ENCODE measurements around the gene SCN4A. TPM values are rescaled to one million over a fixed set of nuclear protein-coding genes. Genes with fewer than 3 reads are reported as not detected.
A peak's percentile ranks its signal among the peaks of the same experiment; 100 is the strongest.

SCN4A gene
- total RNA-seq, 1 donor from 2014 or later, result 1.6 TPM

DNA sequence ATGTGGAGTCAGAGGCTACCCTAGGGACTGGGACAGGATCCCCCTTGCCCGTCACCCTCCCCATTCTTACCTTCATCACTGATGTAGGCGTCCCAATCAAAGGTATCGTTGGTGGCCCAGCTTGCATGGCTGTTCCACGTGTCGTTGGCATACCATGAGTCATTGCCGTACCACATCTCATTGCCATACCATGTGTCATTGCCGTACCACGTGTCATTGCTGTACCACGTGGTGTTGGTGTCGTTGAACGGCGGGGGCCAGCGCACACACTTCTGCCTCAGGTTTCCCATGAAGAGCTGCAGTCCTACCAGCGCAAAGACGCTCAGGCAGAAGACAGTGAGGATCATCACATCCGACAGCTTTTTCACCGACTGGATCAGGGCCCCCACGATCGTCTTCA is 4.8 kb downstream of the SCN4A start:
- H3K4me1 Mint-ChIP-seq, result peaks cover 2% of the 10 kb centered on the region
- no peaks in the 10 kb centered on the region for H3K36me3 Mint-ChIP-seq (ENCODE audit: low read depth)

DNA sequence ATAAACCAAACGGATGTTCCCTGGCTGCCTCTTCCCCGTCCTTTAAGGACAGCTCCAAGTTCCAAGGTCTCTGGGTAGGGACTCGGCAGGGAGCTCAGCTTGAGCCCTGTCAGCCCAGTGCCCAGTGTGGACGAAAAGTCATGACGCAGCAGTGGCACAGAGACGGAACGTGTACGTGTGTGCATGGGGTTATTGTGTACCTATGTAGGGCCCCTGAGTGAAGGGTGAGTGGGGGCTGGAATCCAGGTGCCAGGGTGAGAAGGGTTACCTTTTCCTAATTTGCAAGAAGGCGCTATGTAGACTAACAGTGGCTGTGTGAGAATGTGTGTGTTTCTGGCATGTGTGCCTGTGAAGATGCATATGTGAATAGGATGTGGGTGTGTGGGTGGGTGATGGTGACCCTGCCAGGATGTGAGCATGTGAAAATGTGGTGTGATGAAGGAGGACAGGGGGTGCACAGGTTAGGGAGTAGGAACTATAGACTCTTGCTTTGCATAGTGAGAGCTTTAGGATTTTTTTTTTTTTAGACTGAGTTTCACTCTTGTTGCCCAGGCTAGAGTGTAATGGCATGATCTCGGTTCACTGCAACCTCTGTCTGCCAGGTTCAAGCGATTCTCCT is 6.0 kb downstream of the SCN4A start:
- Mint-ChIP-seq H3K27ac (ENCODE audit: unreplicated experiment) (no peak overlapping the region), H3K27me3 (ENCODE audit: low read depth) (peaks cover 4% of the 10 kb centered on the region)

More for the DNA sequence above, 4.8 kb downstream of the SCN4A start:
- no peak overlapping the region for H3K4me3 Mint-ChIP-seq
- H3K27me3 Mint-ChIP-seq (ENCODE audit: low read depth), result peaks cover 4% of the 10 kb centered on the region
- no peaks in the 10 kb centered on the region for H3K9me3 Mint-ChIP-seq
- DNase-seq (ENCODE audit: low read depth, low spot score), result no peak
- no peak overlapping the region for H3K27ac Mint-ChIP-seq (ENCODE audit: unreplicated experiment)
- TF ChIP-seq, protein P1, sequence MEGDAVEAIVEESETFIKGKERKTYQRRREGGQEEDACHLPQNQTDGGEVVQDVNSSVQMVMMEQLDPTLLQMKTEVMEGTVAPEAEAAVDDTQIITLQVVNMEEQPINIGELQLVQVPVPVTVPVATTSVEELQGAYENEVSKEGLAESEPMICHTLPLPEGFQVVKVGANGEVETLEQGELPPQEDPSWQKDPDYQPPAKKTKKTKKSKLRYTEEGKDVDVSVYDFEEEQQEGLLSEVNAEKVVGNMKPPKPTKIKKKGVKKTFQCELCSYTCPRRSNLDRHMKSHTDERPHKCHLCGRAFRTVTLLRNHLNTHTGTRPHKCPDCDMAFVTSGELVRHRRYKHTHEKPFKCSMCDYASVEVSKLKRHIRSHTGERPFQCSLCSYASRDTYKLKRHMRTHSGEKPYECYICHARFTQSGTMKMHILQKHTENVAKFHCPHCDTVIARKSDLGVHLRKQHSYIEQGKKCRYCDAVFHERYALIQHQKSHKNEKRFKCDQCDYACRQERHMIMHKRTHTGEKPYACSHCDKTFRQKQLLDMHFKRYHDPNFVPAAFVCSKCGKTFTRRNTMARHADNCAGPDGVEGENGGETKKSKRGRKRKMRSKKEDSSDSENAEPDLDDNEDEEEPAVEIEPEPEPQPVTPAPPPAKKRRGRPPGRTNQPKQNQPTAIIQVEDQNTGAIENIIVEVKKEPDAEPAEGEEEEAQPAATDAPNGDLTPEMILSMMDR (conservative IDR thresholded peaks at IDR 0.05), result no peak

DNA sequence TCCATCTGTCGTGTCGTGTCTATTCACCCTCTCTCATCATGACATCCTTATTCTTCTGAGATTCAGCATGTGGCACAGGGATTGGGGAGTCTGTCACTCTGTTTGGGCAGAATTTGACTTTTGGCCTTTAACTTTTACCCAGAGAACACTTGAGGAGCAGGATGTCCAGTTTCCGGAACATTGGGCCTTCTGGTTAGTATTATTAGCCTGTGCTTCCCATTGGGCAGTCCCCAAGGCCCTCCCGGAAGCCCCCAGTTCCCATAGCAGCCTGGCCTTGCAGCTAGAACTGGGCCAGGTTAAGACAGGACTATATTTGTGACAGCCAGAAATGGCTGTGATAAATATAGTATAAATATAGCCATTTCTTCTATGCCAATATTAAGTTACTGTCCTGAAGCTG is 9.6 kb downstream of the SCN4A start:
- DNase-seq (ENCODE audit: low read depth, low spot score), result no peak
- no peaks in the 10 kb centered on the region for H3K36me3 Mint-ChIP-seq (ENCODE audit: low read depth)
- peaks cover 17% of the 10 kb centered on the region for H3K4me1 Mint-ChIP-seq
- H3K4me3 Mint-ChIP-seq, result no peak overlapping the region
- no peaks in the 10 kb centered on the region for H3K9me3 Mint-ChIP-seq
- peaks cover 4% of the 10 kb centered on the region for H3K27me3 Mint-ChIP-seq (ENCODE audit: low read depth)
- TF ChIP-seq, protein P1 (conservative IDR thresholded peaks at IDR 0.05), result no peak
- no peak overlapping the region for H3K27ac Mint-ChIP-seq (ENCODE audit: unreplicated experiment)

More for the DNA sequence above, 6.0 kb downstream of the SCN4A start:
- H3K36me3 Mint-ChIP-seq (ENCODE audit: low read depth), result no peaks in the 10 kb centered on the region
- H3K4me3 Mint-ChIP-seq, result no peak overlapping the region
- peaks cover 12% of the 10 kb centered on the region for H3K4me1 Mint-ChIP-seq
- TF ChIP-seq, protein P1 (conservative IDR thresholded peaks at IDR 0.05), result no peak
- H3K9me3 Mint-ChIP-seq, result no peaks in the 10 kb centered on the region
- no peak for DNase-seq (ENCODE audit: low read depth, low spot score)

DNA sequence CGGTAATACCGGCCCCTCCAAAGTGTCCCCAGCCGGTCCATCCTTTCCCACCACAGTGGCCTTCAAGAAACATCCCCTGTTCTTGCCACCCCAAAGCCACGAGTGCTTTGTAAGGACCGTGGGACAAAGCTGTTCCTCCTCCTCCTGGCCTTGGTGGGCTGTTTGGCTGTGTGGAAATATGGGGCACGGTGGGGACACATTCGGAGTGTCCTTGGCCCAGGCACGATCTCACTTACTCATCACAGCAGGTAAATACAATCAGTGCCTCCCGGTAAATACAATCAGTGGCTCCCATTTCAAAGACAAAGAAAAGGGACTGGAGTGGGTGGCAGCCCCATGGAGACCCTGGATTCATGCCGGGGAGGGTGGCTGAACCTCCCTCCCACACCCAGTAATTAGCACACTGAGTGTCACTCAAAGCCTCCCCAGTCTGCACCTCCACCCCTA is 10.4 kb downstream of the SCN4A start:
- no peaks in the 10 kb centered on the region for H3K9me3 Mint-ChIP-seq
- no peak for DNase-seq (ENCODE audit: low read depth, low spot score)
- peaks cover 4% of the 10 kb centered on the region for H3K27me3 Mint-ChIP-seq (ENCODE audit: low read depth)
- H3K27ac Mint-ChIP-seq (ENCODE audit: unreplicated experiment), result no peak overlapping the region
- H3K36me3 Mint-ChIP-seq (ENCODE audit: low read depth), result no peaks in the 10 kb centered on the region
- H3K4me3 Mint-ChIP-seq, result no peak overlapping the region
- H3K4me1 Mint-ChIP-seq, result peaks cover 17% of the 10 kb centered on the region
- TF ChIP-seq, protein P1 (conservative IDR thresholded peaks at IDR 0.05), result no peak

DNA sequence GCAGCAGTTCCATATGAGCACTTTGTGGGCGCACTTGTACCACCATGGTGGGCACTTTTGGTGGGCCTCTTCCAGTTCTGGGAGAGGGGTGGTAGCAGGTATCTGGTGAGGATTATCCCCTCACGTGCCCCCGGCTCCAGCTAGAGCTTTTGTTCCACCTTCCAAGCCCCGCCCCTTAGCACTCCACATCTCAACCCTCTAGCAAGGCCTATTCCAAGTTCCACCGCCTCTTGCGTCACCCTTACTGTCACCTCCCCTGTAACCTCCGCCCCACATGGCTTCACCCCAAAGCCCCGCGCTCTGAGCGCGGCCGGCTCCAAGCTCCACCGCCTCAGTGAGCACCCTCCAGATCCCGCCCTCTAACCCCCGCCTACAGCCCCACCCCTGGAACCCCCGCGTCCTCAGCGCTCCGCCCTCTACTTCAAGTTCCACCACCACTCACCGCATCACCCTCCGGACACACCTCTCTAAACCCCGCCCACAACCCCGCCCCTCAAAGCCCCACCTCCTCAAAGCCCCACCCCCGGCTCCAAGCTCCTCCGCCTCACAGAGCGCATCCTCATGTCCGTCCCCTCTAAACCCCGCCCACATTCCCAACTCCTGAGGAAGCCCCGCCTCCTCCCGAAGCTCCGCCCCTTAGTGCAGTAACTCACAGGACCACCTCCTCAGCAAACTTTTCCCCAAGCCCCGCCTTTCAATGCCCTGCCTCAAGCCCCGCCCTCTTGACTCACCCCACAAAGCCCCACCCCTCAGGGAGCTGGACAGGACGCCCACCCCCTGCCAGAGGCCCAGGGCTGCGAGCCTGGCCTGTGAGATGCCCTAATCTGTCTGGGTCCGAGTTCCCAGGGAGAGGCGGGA is 11.1 kb downstream of the SCN4A start:
- Mint-ChIP-seq H3K27me3 (ENCODE audit: low read depth) (peaks cover 2% of the 10 kb centered on the region), H3K9me3 (no peaks in the 10 kb centered on the region), H3K36me3 (ENCODE audit: low read depth) (no peaks in the 10 kb centered on the region), H3K4me1 (peaks cover 17% of the 10 kb centered on the region), H3K4me3 (peak overlapping the region; percentile 44), H3K27ac (ENCODE audit: unreplicated experiment) (peak overlapping the region; percentile 6)
- peak; percentile 81 for DNase-seq (ENCODE audit: low read depth, low spot score)
- TF ChIP-seq, protein P1 (conservative IDR thresholded peaks at IDR 0.05), result no peak
